Nephron progenitor cell (in vitro differentiated cells): Measurements from ENCODE around the gene ZDHHC7.
"Not testable (repeated sequence)": the region's sequence is repeated elsewhere in the genome, so short reads cannot be mapped to it uniquely, and the experiment has no call there.

Experiments used
- DNase-seq: peaks from one replicate; pipeline ENCODE4 v3.0.0; 2021
- H3K27ac Mint-ChIP-seq: 2 replicates; pipeline ENCODE4 v1.8.0; 2021; ENCODE audit warnings: mild to moderate bottlenecking, moderate library complexity, mixed read lengths
- H3K27me3 Mint-ChIP-seq: 2 replicates; pipeline ENCODE4 v1.8.0; 2021; ENCODE audit warnings: mild to moderate bottlenecking, low read depth, mixed read lengths; ENCODE audit not compliant: poor library complexity
- H3K36me3 Mint-ChIP-seq: 2 replicates; pipeline ENCODE4 v1.8.0; 2021; ENCODE audit warnings: low read depth, mixed read lengths
- H3K4me1 Mint-ChIP-seq: 2 replicates; pipeline ENCODE4 v1.8.0; 2021; ENCODE audit warnings: mixed read lengths
- H3K4me3 Mint-ChIP-seq: 2 replicates; pipeline ENCODE4 v1.8.0; 2021; ENCODE audit warnings: mild to moderate bottlenecking, moderate library complexity, mixed read lengths
- H3K9me3 Mint-ChIP-seq: 2 replicates; pipeline ENCODE4 v1.8.0; 2021; ENCODE audit warnings: mild to moderate bottlenecking, moderate library complexity, mixed read lengths
- CTCF ChIP-seq: fragments of 200-600 bp; sonication (generic); IDR thresholded peaks from 2 replicates; pipeline ENCODE4 v1.5.0; 2021; ENCODE audit warnings: antibody characterized with exemption

The ZDHHC7 gene

DNA sequence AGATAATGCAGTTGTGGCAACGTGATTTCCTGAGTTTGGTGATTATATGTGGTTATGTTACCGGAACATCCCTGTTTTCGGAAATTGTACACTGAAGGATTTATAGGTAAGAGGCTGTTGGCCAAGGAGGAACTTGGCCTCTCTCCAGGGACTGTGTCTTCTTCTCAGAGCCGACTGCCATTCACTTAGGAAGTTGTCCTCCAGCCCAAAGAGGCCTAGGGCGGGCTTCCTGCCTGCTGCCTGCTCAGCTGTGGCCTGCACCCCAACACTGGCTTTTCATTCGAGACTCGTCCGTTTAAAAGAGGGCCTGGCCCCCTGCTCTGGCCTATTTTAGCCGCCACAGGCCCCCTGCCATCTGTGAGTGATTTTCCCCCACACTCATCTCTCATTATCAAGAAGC, 64.3 kb downstream of the ZDHHC7 start:
- no peak overlapping the region for H3K27ac Mint-ChIP-seq
- no peak for TF ChIP-seq CTCF

DNA sequence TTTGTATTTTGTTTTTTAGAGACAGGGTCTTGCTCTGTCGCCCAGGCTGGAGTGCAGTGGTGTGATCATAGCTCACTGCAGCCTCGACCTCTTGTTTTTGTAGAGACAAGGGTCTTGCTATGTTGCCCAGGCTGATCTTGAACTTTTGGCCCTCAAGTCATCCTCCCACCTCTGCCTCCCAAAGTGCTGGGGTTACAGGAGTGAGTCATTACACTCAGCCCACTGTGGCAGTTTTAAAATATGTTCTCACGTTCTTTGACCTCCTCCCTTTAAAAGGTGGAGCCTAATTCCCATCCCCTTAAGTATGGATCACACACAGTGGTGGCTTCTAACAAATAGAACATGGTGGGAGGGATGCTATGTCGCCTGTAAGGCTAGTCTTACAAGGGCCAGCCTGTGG, 67.7 kb downstream of the ZDHHC7 start:
- Mint-ChIP-seq H3K36me3 (no peaks in the 10 kb centered on the region), H3K9me3 (peaks cover 15% of the 10 kb centered on the region), H3K27me3 (peaks cover 16% of the 10 kb centered on the region), H3K4me3 (no peak overlapping the region), H3K27ac (no peak overlapping the region), H3K4me1 (peaks cover 15% of the 10 kb centered on the region)
- no peak for DNase-seq
- TF ChIP-seq CTCF: no peak

More for the DNA sequence above, 64.3 kb downstream of the ZDHHC7 start:
- Mint-ChIP-seq H3K36me3 (no peaks in the 10 kb centered on the region), H3K4me3 (no peak overlapping the region), H3K27me3 (peaks cover 13% of the 10 kb centered on the region), H3K9me3 (peaks cover 14% of the 10 kb centered on the region), H3K4me1 (peaks cover 5% of the 10 kb centered on the region)
- no peak for DNase-seq

DNA sequence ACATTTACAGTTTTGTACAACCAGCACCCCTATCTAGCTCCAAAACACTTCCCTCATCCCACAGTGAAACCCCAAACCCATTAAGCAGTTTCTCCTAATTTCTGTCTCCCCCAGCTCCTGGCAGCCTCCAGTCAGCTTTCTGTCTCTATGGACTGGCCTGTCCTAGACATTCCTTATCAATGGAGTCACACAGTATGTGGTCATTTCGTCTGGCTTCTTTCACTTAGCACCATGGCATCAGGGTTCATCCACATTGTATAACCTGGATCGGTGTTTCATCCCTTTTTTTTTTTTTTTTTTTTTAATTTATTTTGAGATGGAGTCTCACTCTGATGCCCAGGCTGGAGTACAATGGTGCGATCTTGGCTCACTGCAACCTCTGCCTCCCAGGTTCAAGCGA, 68.5 kb downstream of the ZDHHC7 start:
- H3K36me3 Mint-ChIP-seq: no peaks in the 10 kb centered on the region
- H3K27ac Mint-ChIP-seq: peak overlapping the region; percentile 84
- no peak overlapping the region for H3K4me3 Mint-ChIP-seq
- peaks cover 13% of the 10 kb centered on the region for H3K4me1 Mint-ChIP-seq
- peaks cover 15% of the 10 kb centered on the region for H3K9me3 Mint-ChIP-seq
- peaks cover 13% of the 10 kb centered on the region for H3K27me3 Mint-ChIP-seq
- TF ChIP-seq CTCF: no peak
- DNase-seq: no peak

DNA sequence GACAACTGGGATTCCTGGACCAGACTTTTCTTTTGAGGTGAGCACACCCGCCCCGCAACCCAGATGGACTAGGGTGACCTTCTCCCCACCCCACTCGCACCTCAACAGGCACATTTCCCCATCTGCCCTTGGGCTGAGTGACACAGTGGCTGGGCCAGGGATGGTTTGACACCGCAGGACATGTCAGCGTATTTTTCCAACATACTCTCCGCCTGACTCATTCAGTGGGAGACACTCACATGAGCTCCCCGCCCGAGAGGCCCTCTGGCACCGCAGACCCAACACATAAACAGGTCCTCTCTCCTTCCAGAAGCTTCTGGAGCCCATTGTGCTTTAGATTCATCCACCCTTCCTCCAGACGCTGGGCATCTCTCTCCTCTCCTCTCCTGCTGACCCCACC, 69.4 kb downstream of the ZDHHC7 start:
- Mint-ChIP-seq H3K9me3 (peaks cover 15% of the 10 kb centered on the region), H3K27ac (no peak overlapping the region), H3K27me3 (peaks cover 13% of the 10 kb centered on the region), H3K4me3 (no peak overlapping the region), H3K36me3 (no peaks in the 10 kb centered on the region), H3K4me1 (peaks cover 15% of the 10 kb centered on the region)
- DNase-seq: no peak
- TF ChIP-seq CTCF: no peak

DNA sequence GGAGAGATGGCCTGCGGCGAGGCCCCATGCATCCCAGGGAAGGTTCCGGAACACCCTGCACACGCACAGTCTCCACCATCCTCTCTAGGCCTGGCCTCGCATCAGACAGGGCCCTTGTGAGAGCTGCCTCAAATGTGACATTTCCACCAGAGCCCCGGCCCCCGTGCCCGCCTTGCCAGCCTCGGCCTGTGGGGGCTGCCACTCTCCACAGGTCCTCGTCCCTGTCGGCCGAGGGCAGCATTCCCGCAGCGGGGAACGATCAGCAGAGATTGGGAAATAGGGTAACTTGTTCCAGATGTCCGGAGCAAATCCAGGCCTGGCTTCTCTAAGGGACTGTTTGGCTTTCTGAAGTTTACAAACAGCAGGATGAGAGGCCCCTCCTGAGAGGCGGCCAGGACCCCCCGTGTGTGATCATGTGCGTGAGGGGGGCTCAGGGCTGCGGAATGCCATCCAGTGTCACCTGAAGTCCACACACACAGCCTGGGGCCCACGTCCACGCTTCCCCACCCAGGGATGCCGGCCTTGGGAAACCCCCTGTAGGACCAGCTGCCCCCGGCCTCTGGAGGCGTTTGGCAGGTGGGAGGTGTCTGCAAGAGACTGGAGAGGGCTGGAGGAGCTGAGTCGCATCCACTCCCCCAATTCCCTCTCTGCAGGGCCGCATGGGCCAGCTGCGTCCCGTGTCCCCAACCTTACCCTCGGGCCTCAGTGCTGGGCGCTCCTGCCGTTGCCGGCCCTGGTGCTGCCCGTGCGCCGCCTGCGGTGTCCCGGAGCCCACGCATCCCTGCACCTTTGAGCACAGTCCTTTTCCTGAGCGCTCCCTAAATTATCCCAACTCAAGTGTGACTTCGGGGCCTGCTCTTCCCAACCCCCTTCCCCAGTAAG, 70.4 kb downstream of the ZDHHC7 start:
- Mint-ChIP-seq H3K4me3 (peak overlapping the region; percentile 55), H3K36me3 (no peaks in the 10 kb centered on the region), H3K4me1 (peaks cover 15% of the 10 kb centered on the region), H3K27ac (peak overlapping the region; percentile 71), H3K27me3 (peaks cover 9% of the 10 kb centered on the region), H3K9me3 (peaks cover 15% of the 10 kb centered on the region)
- TF ChIP-seq CTCF: no peak
- DNase-seq: no peak

DNA sequence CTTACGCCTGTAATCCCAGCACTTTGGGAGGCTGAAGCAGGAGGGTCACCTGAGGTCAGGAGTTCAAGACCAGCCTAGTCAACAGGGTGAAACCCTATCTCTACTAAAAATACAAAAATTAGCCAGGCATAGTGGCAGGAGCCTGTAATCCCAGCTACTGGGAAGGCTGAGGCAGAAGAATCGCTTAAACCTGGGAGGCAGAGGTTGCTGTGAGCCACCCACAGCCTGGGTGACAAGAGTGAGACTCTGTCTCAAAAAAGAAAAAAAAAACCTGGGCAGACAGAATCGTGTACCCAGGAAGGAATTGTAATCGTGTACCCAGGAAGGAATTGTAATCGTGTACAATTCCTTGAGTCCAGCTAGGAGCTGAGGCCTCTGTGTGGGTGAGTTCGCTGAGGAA, 72.7 kb downstream of the ZDHHC7 start:
- not testable (repeated sequence) for H3K27ac Mint-ChIP-seq, H3K27me3 Mint-ChIP-seq, DNase-seq, H3K36me3 Mint-ChIP-seq, H3K4me3 Mint-ChIP-seq
- Mint-ChIP-seq H3K9me3 (peaks cover 12% of the 10 kb centered on the region), H3K4me1 (peaks cover 15% of the 10 kb centered on the region)
